Skin epidermis (tissue), 12 donors: Measurements from ENCODE around the gene CLN6.

Experiments
- H3K27ac ChIP-seq, 21 experiments: fragments of 200-600 bp; sonication (generic) in 11 of 21; one replicate each; pipeline ENCODE4 v1.5.0; 2020; ENCODE audit warnings: mild to moderate bottlenecking in 3 of 21, inconsistent platforms in 2 of 21, moderate library complexity in 2 of 21
- H3K4me3 ChIP-seq, 7 experiments: fragments of 200-600 bp; sonication (generic) in 2 of 7; one replicate each; pipeline ENCODE4 v1.5.0; 2020; ENCODE audit warnings: inconsistent platforms in 2 of 7, mild to moderate bottlenecking in 2 of 7, moderate library complexity in 1 of 7

Gene CLN6

DNA sequence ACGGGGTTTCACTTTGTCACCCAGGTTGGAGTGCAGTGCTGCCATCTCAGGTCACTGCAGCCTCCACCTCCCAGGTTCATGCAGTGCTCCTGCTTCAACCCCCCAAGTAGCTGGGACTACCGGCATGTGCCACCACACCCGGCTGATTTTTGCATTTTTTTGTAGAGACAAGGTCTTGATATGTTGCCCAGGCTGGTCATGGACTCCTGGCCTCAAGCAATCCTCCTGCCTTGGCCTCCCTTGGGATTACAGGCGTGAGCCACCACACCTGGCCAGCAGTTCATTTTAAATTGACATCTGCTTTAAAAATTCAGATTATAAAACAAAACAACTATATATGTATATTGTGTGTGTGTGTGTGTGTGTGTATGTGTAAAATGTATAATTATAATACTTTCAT, 62.7 kb downstream of the CLN6 start:
- H3K4me3 ChIP-seq = no peak overlapping the region

DNA sequence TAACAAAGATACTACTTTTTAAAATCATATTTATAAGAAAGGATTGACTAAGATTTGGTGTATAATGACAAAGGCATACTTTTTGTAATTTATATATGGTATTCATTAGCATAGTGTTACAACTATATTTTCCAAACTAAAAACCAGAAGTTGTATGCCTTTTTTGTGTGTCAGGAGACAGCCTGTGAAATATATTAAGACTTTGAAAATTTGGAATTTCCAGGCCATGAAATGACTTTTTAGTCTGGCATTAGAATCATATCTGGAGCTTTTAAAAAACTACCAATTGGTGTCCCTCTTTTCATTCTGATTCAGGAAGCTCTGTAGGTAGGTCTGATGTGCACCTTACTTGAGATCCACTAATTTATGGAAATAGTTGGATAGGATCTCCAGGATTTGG, 66.3 kb downstream of the CLN6 start:
- H3K27ac ChIP-seq = no peak overlapping the region
- H3K4me3 ChIP-seq = no peak overlapping the region

More for the DNA sequence above, 62.7 kb downstream of the CLN6 start:
- H3K27ac ChIP-seq = no peak overlapping the region

DNA sequence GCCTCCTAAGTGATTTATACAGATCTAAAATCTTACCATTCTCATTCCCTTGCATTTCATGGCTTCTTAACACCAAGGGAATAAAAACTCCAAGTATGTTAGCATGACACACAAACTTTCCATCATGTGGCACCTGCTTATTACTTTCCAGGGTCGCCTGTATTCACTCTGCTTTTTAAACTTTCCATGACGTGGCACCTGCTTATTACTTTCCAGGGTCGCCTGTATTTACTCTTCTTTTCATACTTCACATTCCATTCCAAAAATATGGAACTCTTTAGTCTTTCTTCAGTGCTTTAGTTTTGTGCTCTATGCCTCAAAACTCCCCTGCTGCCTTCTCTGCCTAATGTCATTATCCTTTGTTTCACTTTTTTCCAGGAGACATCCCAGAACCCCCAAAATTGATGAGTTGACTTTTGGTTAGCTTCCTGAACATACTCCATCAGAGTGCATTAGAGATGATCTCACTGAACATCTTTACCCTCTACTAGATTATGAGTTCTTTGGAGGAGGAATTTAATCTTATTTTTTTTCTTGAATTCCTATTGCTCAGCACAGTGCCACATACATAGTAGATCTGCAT, 71.4 kb downstream of the CLN6 start:
- no peak overlapping the region for H3K27ac ChIP-seq
- no peak overlapping the region for H3K4me3 ChIP-seq

DNA sequence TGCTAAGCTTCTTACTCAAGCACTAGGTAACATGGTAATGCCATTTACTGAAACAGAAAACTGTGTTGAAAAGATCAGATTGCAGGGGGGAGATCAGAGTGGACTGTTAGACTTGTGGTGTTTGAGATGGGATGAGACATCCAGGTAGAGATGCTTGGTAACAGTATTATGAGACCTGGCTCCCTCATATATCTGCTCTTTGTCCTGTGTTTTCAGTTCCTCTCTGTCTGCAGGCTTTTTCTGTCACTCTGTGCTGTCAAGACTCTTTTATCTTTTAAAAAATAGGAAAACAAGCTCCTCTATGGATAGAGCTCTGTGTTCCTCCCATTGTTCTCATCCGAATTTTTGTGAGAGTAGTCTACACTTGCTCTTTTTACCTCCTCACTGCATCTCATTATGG, 72.5 kb downstream of the CLN6 start:
- no peak overlapping the region for H3K27ac ChIP-seq
- H3K4me3 ChIP-seq = no peak overlapping the region
